B cell (primary cell): ENCODE results near the gene FMN2.

ENCODE experiments used
- EZH2 ChIP-seq: IDR thresholded peaks from 2 replicates; pipeline ENCODE4 v1.6.1; 2012; ENCODE audit warnings: borderline replicate concordance, low read depth, mild to moderate bottlenecking, moderate library complexity, low read length; ENCODE audit not compliant: insufficient read depth, poor library complexity, severe bottlenecking
- TF ChIP-seq, protein P1 (sequence below): fragments of 200-600 bp; IDR thresholded peaks from one replicate; pipeline ENCODE4 v1.8.0; 2022; ENCODE audit warnings: antibody characterized with exemption, mild to moderate bottlenecking

- TF ChIP-seq, protein P1, sequence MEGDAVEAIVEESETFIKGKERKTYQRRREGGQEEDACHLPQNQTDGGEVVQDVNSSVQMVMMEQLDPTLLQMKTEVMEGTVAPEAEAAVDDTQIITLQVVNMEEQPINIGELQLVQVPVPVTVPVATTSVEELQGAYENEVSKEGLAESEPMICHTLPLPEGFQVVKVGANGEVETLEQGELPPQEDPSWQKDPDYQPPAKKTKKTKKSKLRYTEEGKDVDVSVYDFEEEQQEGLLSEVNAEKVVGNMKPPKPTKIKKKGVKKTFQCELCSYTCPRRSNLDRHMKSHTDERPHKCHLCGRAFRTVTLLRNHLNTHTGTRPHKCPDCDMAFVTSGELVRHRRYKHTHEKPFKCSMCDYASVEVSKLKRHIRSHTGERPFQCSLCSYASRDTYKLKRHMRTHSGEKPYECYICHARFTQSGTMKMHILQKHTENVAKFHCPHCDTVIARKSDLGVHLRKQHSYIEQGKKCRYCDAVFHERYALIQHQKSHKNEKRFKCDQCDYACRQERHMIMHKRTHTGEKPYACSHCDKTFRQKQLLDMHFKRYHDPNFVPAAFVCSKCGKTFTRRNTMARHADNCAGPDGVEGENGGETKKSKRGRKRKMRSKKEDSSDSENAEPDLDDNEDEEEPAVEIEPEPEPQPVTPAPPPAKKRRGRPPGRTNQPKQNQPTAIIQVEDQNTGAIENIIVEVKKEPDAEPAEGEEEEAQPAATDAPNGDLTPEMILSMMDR: no peak
- TF ChIP-seq EZH2: no peak
These were observed 411.9 kb downstream of the FMN2 start for GRCh38 chr1:240503558-240503957.
